Liver (tissue), 9 donors: ENCODE measurements around the gene MAN1C1. TPM values are rescaled to one million over a fixed set of nuclear protein-coding genes. Genes with fewer than 3 reads are reported as not detected.

Source experiments
- DNase-seq: peaks from one replicate; pipeline ENCODE4 v3.0.0-alpha.2; 2017; ENCODE audit warnings: low spot score
- H3K27ac ChIP-seq, 2 donors: one replicate each; pipeline ENCODE4 v1.7.0; 2013; ENCODE audit warnings: inconsistent platforms in 2 of 2, low read length in 2 of 2, control low read depth in 1 of 2, low read depth in 1 of 2, mild to moderate bottlenecking in 1 of 2
- H3K27me3 ChIP-seq, 4 donors: one replicate each; pipeline versions ENCODE4 v1.6.1 to v1.7.0; 2013; ENCODE audit warnings: low read length in 3 of 4, inconsistent platforms in 1 of 4, mild to moderate bottlenecking in 1 of 4, moderate library complexity in 1 of 4; ENCODE audit not compliant: control insufficient read depth in 4 of 4, insufficient read depth in 4 of 4
- H3K36me3 ChIP-seq, 4 donors: one replicate each; pipeline versions ENCODE4 v1.6.1 to v1.7.0; 2013; ENCODE audit warnings: low read length in 3 of 4, mild to moderate bottlenecking in 3 of 4, low read depth in 1 of 4, moderate library complexity in 1 of 4; ENCODE audit not compliant: control insufficient read depth in 4 of 4, insufficient read depth in 3 of 4
- H3K4me1 ChIP-seq, 4 donors: one replicate each; pipeline versions ENCODE4 v1.6.1 to v1.7.0; 2013; ENCODE audit warnings: low read length in 3 of 4, mild to moderate bottlenecking in 3 of 4, moderate library complexity in 1 of 4; ENCODE audit not compliant: control insufficient read depth in 4 of 4, insufficient read depth in 4 of 4
- H3K4me3 ChIP-seq, 3 donors: one replicate each; pipeline versions ENCODE4 v1.6.1 to v1.7.0; 2013; ENCODE audit warnings: low read length in 3 of 3, control low read depth in 1 of 3, low read depth in 1 of 3, mild to moderate bottlenecking in 1 of 3
- H3K9ac ChIP-seq, 2 donors: one replicate each; pipeline ENCODE4 v1.7.0; 2013; ENCODE audit warnings: low read length in 2 of 2, mild to moderate bottlenecking in 2 of 2, moderate library complexity in 2 of 2, control low read depth in 1 of 2, low read depth in 1 of 2
- H3K9me3 ChIP-seq, 4 donors: one replicate each; pipeline versions ENCODE4 v1.6.1 to v1.7.0; 2013; ENCODE audit warnings: low read length in 3 of 4; ENCODE audit not compliant: control insufficient read depth in 4 of 4
- ATF3 ChIP-seq: IDR thresholded peaks from 2 replicates; pipeline ENCODE4 v1.6.1; 2016; ENCODE audit warnings: antibody characterized with exemption
- EGR1 ChIP-seq, 2 donors: IDR thresholded peaks; 2 replicates each; pipeline ENCODE4 v1.6.1; 2016 to 2018; ENCODE audit warnings: antibody characterized with exemption in 2 of 2, low read depth in 2 of 2
- FOXA1 ChIP-seq: IDR thresholded peaks from 2 replicates; pipeline ENCODE4 v1.6.1; 2016; ENCODE audit warnings: antibody characterized with exemption
- FOXA2 ChIP-seq: IDR thresholded peaks from 2 replicates; pipeline ENCODE4 v1.6.1; 2016; ENCODE audit warnings: antibody characterized with exemption
- GABPA ChIP-seq, 2 donors: IDR thresholded peaks in 1 of 2; conservative IDR thresholded peaks in 1 of 2; 2 replicates each; pipeline ENCODE4 v1.6.1; 2016; ENCODE audit warnings: antibody characterized with exemption in 2 of 2, mild to moderate bottlenecking in 1 of 2, moderate library complexity in 1 of 2
- HNF4A ChIP-seq, 2 donors: conservative IDR thresholded peaks; 2 replicates each; pipeline ENCODE4 v1.6.1; 2016; ENCODE audit warnings: antibody characterized with exemption in 2 of 2, mild to moderate bottlenecking in 2 of 2
- HNF4G ChIP-seq: IDR thresholded peaks from 2 replicates; pipeline ENCODE4 v1.6.1; 2016; ENCODE audit warnings: antibody characterized with exemption
- JUND ChIP-seq, 2 donors: IDR thresholded peaks; 2 replicates each; pipeline ENCODE4 v1.6.1; 2016; ENCODE audit warnings: antibody characterized with exemption in 2 of 2
- MAX ChIP-seq: IDR thresholded peaks from 2 replicates; pipeline ENCODE4 v1.6.1; 2016; ENCODE audit warnings: antibody characterized with exemption
- NR2F2 ChIP-seq: IDR thresholded peaks from 2 replicates; pipeline ENCODE4 v1.6.1; 2016; ENCODE audit warnings: antibody characterized with exemption
- RAD21 ChIP-seq, 2 donors: IDR thresholded peaks; 2 replicates each; pipeline ENCODE4 v1.6.1; 2016; ENCODE audit warnings: antibody characterized with exemption in 2 of 2, mild to moderate bottlenecking in 2 of 2
- RXRA ChIP-seq, 2 donors: IDR thresholded peaks; 2 replicates each; pipeline ENCODE4 v1.6.1; 2017 to 2018; ENCODE audit warnings: antibody characterized with exemption in 2 of 2, mild to moderate bottlenecking in 1 of 2
- SP1 ChIP-seq: IDR thresholded peaks from 2 replicates; pipeline ENCODE4 v1.6.1; 2018; ENCODE audit warnings: antibody characterized with exemption, mild to moderate bottlenecking
- TAF1 ChIP-seq: conservative IDR thresholded peaks from 2 replicates; pipeline ENCODE4 v1.6.1; 2016; ENCODE audit warnings: antibody characterized with exemption, mild to moderate bottlenecking
- YY1 ChIP-seq: IDR thresholded peaks from 2 replicates; pipeline ENCODE4 v1.6.1; 2016; ENCODE audit warnings: antibody characterized with exemption, mild to moderate bottlenecking
- ZBTB33 ChIP-seq: IDR thresholded peaks from 2 replicates; pipeline ENCODE4 v1.6.1; 2016; ENCODE audit warnings: antibody characterized with exemption
- WGBS: extraction: QIAGEN DNeasy Blood & Tissue Kit; methylation state at CpG from one replicate; pipeline ENCODE4 v1.1.7; 2013; 5-methylcytosine and 5-hydroxymethylcytosine counted together
- polyA plus RNA-seq, 2 donors: library from polyadenylated mRNA; stranded (reverse) in 1 of 2; unstranded in 1 of 2; fragments of 200-250 nt in 1 of 2; fragments of >200 nt in 1 of 2; fragmentation: Nextera tagmentation in 1 of 2; extraction: Ambion mirVana in 1 of 2; gene quantifications; one replicate each; pipeline versions ENCODE4 v1.2.1 to v1.2.3, GENCODE V29; 2013 to 2015
- total RNA-seq, 2 donors: library from RNA; depleted of rRNA; stranded (reverse); fragments of >200 nt; gene quantifications; one replicate each; pipeline ENCODE4 v1.2.3, GENCODE V29; 2014
- TF ChIP-seq, protein P1 (sequence below): IDR thresholded peaks from 2 replicates; pipeline ENCODE4 v1.6.1; 2016; ENCODE audit warnings: antibody characterized with exemption, mild to moderate bottlenecking
- TF ChIP-seq, protein P2 (sequence below): fragments of 150-350 bp; IDR thresholded peaks from 2 replicates; pipeline ENCODE4 v1.5.1; 2017; ENCODE audit warnings: improper control_type of control experiment, low read depth, low read length; ENCODE audit not compliant: missing input control
- donor health status: healthy.
- donor health status: healthy.
- donor health status: healthy.
- donor health status: healthy.
- donor health status: healthy.

The MAN1C1 gene
- total and polyA plus RNA-seq, 4 donors: 6.3 to 16.0 (median 8.1) TPM

GRCh38 chr1:25787760-25788166, 171.2 kb downstream of the MAN1C1 start:
- no peaks in the 10 kb centered on the region for H3K27me3 ChIP-seq
- 92% methylated on average over 5 of the region's 5 CpGs for WGBS
- DNase-seq: no peak
- H3K4me3 ChIP-seq: no peak overlapping the region
- no peak overlapping the region for H3K9ac ChIP-seq
- H3K27ac ChIP-seq: no peak overlapping the region
- TF ChIP-seq NR2F2 (no peak), FOXA2 (no peak), FOXA1 (no peak), EGR1 (IDR thresholded peaks at IDR 0.05; ENCODE audit: low read depth in 2 of 2) (no peak), GABPA (IDR thresholded peaks at IDR 0.05 in 1 of 2, conservative IDR thresholded peaks at IDR 0.05 in 1 of 2) (no peak), MAX (no peak), TAF1 (no peak), JUND (IDR thresholded peaks at IDR 0.05) (no peak), YY1 (no peak), ATF3 (no peak), HNF4A (conservative IDR thresholded peaks at IDR 0.05) (no peak), ZBTB33 (no peak), RXRA (IDR thresholded peaks at IDR 0.05) (no peak), RAD21 (IDR thresholded peaks at IDR 0.05) (no peak), HNF4G (no peak), SP1 (no peak)
- TF ChIP-seq, protein P1, sequence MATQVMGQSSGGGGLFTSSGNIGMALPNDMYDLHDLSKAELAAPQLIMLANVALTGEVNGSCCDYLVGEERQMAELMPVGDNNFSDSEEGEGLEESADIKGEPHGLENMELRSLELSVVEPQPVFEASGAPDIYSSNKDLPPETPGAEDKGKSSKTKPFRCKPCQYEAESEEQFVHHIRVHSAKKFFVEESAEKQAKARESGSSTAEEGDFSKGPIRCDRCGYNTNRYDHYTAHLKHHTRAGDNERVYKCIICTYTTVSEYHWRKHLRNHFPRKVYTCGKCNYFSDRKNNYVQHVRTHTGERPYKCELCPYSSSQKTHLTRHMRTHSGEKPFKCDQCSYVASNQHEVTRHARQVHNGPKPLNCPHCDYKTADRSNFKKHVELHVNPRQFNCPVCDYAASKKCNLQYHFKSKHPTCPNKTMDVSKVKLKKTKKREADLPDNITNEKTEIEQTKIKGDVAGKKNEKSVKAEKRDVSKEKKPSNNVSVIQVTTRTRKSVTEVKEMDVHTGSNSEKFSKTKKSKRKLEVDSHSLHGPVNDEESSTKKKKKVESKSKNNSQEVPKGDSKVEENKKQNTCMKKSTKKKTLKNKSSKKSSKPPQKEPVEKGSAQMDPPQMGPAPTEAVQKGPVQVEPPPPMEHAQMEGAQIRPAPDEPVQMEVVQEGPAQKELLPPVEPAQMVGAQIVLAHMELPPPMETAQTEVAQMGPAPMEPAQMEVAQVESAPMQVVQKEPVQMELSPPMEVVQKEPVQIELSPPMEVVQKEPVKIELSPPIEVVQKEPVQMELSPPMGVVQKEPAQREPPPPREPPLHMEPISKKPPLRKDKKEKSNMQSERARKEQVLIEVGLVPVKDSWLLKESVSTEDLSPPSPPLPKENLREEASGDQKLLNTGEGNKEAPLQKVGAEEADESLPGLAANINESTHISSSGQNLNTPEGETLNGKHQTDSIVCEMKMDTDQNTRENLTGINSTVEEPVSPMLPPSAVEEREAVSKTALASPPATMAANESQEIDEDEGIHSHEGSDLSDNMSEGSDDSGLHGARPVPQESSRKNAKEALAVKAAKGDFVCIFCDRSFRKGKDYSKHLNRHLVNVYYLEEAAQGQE: no peak
- TF ChIP-seq, protein P2, sequence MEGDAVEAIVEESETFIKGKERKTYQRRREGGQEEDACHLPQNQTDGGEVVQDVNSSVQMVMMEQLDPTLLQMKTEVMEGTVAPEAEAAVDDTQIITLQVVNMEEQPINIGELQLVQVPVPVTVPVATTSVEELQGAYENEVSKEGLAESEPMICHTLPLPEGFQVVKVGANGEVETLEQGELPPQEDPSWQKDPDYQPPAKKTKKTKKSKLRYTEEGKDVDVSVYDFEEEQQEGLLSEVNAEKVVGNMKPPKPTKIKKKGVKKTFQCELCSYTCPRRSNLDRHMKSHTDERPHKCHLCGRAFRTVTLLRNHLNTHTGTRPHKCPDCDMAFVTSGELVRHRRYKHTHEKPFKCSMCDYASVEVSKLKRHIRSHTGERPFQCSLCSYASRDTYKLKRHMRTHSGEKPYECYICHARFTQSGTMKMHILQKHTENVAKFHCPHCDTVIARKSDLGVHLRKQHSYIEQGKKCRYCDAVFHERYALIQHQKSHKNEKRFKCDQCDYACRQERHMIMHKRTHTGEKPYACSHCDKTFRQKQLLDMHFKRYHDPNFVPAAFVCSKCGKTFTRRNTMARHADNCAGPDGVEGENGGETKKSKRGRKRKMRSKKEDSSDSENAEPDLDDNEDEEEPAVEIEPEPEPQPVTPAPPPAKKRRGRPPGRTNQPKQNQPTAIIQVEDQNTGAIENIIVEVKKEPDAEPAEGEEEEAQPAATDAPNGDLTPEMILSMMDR: no peak
- H3K9me3 ChIP-seq: no peaks in the 10 kb centered on the region
- H3K36me3 ChIP-seq: peaks cover 0 to 6% (median 0%) of the 10 kb centered on the region in 4 donors
- H3K4me1 ChIP-seq: no peaks in the 10 kb centered on the region
